HEK293 (cell line): ENCODE measurements around the gene PLXNA3.
A peak's percentile ranks its signal among the peaks of the same experiment; 100 is the strongest.

Source experiments
- CTCF ChIA-PET: fragments of 350-600 bp; formaldehyde crosslinking; extraction: SDS; loops from one replicate; lab custom pipeline; 2021; ENCODE audit warnings: antibody characterized with exemption; lab: Yijun Ruan, JAX
- POLR2A ChIA-PET: fragments of 300-600 bp; formaldehyde crosslinking; extraction: SDS; loops from one replicate; lab custom pipeline; 2020; ENCODE audit warnings: antibody characterized with exemption, inconsistent platforms; lab: Yijun Ruan, JAX
- H3K27ac ChIP-seq: fragments of 200-500 bp; sonication (Bioruptor generic); 2 replicates; pipeline ENCODE4 v1.5.1; 2014; ENCODE audit warnings: low read depth, low read length, control low read depth, inconsistent platforms; ENCODE audit errors: extremely low read depth
- H3K36me3 ChIP-seq, 2 experiments: fragments of 200-500 bp in 1 of 2; sonication (Bioruptor generic) in 1 of 2; 1 replicate in 1 of 2; 2 replicates in 1 of 2; pipeline ENCODE4 v1.5.1; 2014 to 2017; ENCODE audit warnings: inconsistent platforms in 2 of 2, low read length in 2 of 2; ENCODE audit not compliant: control insufficient read depth in 2 of 2, insufficient read depth in 1 of 2
- H3K4me1 ChIP-seq: fragments of 200-500 bp; sonication (Bioruptor generic); 2 replicates; pipeline ENCODE4 v1.5.1; 2014; ENCODE audit warnings: mild to moderate bottlenecking, low read length, inconsistent platforms; ENCODE audit not compliant: control insufficient read depth, insufficient read depth
- H3K4me3 ChIP-seq: 2 replicates; pipeline ENCODE4 v1.5.1; 2011; ENCODE audit warnings: low read depth, mild to moderate bottlenecking, control low read depth, low read length, moderate library complexity
- H3K9me3 ChIP-seq: fragments of 200-500 bp; sonication (Bioruptor generic); 2 replicates; pipeline ENCODE4 v1.5.1; 2014; ENCODE audit warnings: low read depth, low read length, inconsistent platforms; ENCODE audit not compliant: control insufficient read depth, insufficient read depth
- FEZF1 ChIP-seq: fragments of 450-650 bp; formaldehyde crosslinking; IDR thresholded peaks from 2 replicates; pipeline ENCODE4 v1.5.1; 2016; ENCODE audit warnings: missing biosample characterization, missing genetic modification characterization
- GLIS1 ChIP-seq: fragments of 450-650 bp; formaldehyde crosslinking; IDR thresholded peaks from 2 replicates; pipeline ENCODE4 v1.5.1; 2016; ENCODE audit warnings: missing biosample characterization, missing genetic modification characterization
- GLIS2 ChIP-seq: fragments of 450-650 bp; formaldehyde crosslinking; IDR thresholded peaks from 2 replicates; pipeline ENCODE4 v1.5.1; 2016; ENCODE audit warnings: missing biosample characterization, missing genetic modification characterization
- KLF16 ChIP-seq: fragments of 450-650 bp; formaldehyde crosslinking; IDR thresholded peaks from 2 replicates; pipeline ENCODE4 v1.5.1; 2017; ENCODE audit warnings: missing biosample characterization, missing genetic modification characterization
- KLF8 ChIP-seq: fragments of 450-650 bp; formaldehyde crosslinking; IDR thresholded peaks from 2 replicates; pipeline ENCODE4 v1.5.1; 2016; ENCODE audit warnings: missing biosample characterization, missing genetic modification characterization
- RBAK ChIP-seq: fragments of 450-650 bp; formaldehyde crosslinking; IDR thresholded peaks from 2 replicates; pipeline ENCODE4 v1.5.1; 2016; ENCODE audit warnings: missing biosample characterization, missing genetic modification characterization
- ZIC2 ChIP-seq: fragments of 450-650 bp; formaldehyde crosslinking; IDR thresholded peaks from 2 replicates; pipeline ENCODE4 v1.5.1; 2016; ENCODE audit warnings: missing biosample characterization, missing genetic modification characterization
- ZNF2 ChIP-seq: fragments of 450-650 bp; formaldehyde crosslinking; IDR thresholded peaks from 2 replicates; pipeline ENCODE4 v1.5.1; 2016; ENCODE audit warnings: missing biosample characterization, missing genetic modification characterization
- ZNF302 ChIP-seq: fragments of 450-650 bp; formaldehyde crosslinking; IDR thresholded peaks from 2 replicates; pipeline ENCODE4 v1.5.1; 2016; ENCODE audit warnings: missing biosample characterization, missing genetic modification characterization, low read depth
- ZNF366 ChIP-seq: fragments of 450-650 bp; formaldehyde crosslinking; conservative IDR thresholded peaks from 2 replicates; pipeline ENCODE4 v1.5.1; 2016; ENCODE audit warnings: missing biosample characterization, missing genetic modification characterization
- ZNF423 ChIP-seq: fragments of 450-650 bp; formaldehyde crosslinking; IDR thresholded peaks from 2 replicates; pipeline ENCODE4 v1.5.1; 2016; ENCODE audit warnings: missing biosample characterization, missing genetic modification characterization
- ZNF473 ChIP-seq: fragments of 450-650 bp; formaldehyde crosslinking; IDR thresholded peaks from 2 replicates; pipeline ENCODE4 v1.5.1; 2017; ENCODE audit warnings: missing biosample characterization, missing genetic modification characterization
- ZNF501 ChIP-seq: fragments of 450-650 bp; formaldehyde crosslinking; IDR thresholded peaks from 2 replicates; pipeline ENCODE4 v1.5.1; 2016; ENCODE audit warnings: missing biosample characterization, missing genetic modification characterization
- ZNF529 ChIP-seq: fragments of 450-650 bp; formaldehyde crosslinking; IDR thresholded peaks from 2 replicates; pipeline ENCODE4 v1.5.1; 2017; ENCODE audit warnings: missing genetic modification characterization, missing biosample characterization; ENCODE audit not compliant: insufficient replicate concordance
- ZNF558 ChIP-seq: fragments of 450-650 bp; formaldehyde crosslinking; IDR thresholded peaks from 2 replicates; pipeline ENCODE4 v1.5.1; 2016; ENCODE audit warnings: missing biosample characterization, missing genetic modification characterization
- ZNF560 ChIP-seq: fragments of 450-650 bp; formaldehyde crosslinking; IDR thresholded peaks from 2 replicates; pipeline ENCODE4 v1.5.1; 2017; ENCODE audit warnings: missing biosample characterization, missing genetic modification characterization, borderline replicate concordance
- ZNF626 ChIP-seq: fragments of 450-650 bp; sonication (Bioruptor Pico); formaldehyde crosslinking; IDR thresholded peaks from 2 replicates; pipeline ENCODE4 v1.5.1; 2018; ENCODE audit warnings: missing biosample characterization, missing genetic modification characterization, inconsistent platforms
- ZNF843 ChIP-seq: fragments of 450-650 bp; formaldehyde crosslinking; IDR thresholded peaks from 2 replicates; pipeline ENCODE4 v1.5.1; 2016; ENCODE audit warnings: missing biosample characterization, missing genetic modification characterization
- ZSCAN30 ChIP-seq: fragments of 450-650 bp; IDR thresholded peaks from 2 replicates; pipeline ENCODE4 v1.5.1; 2018; ENCODE audit warnings: missing biosample characterization, mild to moderate bottlenecking, missing genetic modification characterization, moderate library complexity
- ZXDB ChIP-seq: fragments of 450-650 bp; formaldehyde crosslinking; IDR thresholded peaks from 2 replicates; pipeline ENCODE4 v1.5.1; 2016; ENCODE audit warnings: missing biosample characterization, missing genetic modification characterization
- TF ChIP-seq, protein P1 (sequence below): fragments of 450-650 bp; formaldehyde crosslinking; IDR thresholded peaks from 2 replicates; pipeline ENCODE4 v1.5.1; 2017; ENCODE audit warnings: missing biosample characterization, missing genetic modification characterization
- TF ChIP-seq, protein P2 (sequence below): fragments of 450-650 bp; IDR thresholded peaks from 2 replicates; pipeline ENCODE4 v1.5.1; 2018; ENCODE audit warnings: missing biosample characterization, mild to moderate bottlenecking, missing genetic modification characterization
- TF ChIP-seq, protein P3 (sequence below): fragments of 450-650 bp; formaldehyde crosslinking; optimal IDR thresholded peaks from 2 replicates; pipeline ENCODE3; 2016; ENCODE audit warnings: missing biosample characterization, mild to moderate bottlenecking, missing genetic modification characterization
- TF ChIP-seq, protein P4 (sequence below): fragments of 450-650 bp; formaldehyde crosslinking; IDR thresholded peaks from 2 replicates; pipeline ENCODE4 v1.5.1; 2016; ENCODE audit warnings: missing biosample characterization, missing genetic modification characterization

PLXNA3 gene

DNA sequence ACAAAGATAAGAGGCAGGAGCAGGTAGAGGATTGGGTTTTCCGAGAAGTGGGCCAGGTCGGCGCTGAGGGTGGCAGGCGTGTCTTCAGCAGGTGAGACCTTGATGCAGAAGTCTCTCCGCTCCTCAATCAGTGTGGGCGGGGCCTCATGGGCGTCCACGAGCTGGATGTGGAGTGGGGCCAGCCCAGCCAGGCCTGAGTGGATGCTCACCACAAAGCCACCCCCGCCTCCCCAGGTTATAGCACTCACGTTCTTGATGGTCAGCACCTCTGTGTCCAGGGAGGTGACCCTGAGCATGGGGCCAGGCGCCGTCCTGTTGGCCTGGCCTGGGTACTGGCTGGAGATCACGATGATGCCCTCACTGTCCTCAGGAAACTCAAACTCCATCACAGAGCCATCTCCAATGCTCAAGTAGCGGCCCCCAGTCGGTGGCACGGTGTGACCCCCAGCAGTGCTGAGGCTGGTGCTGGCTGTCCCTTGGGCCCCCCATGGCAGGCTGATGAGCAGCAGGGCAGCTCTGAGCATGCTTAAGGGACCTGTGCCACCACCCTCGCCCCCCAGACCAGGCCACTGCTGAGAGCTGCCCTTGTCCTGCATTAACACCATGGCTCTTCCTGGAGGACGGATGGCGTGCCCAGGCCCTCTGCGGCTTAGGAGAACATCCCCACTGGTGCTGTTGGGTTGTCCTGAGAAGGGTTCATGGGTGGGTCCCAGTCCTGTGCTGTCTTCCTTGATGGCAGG is 30.4 kb downstream of the PLXNA3 start:
- H3K27ac ChIP-seq = no peak overlapping the region
- no peaks in the 10 kb centered on the region; the same call in 1 of the 2 replicates for H3K4me1 ChIP-seq
- H3K36me3 ChIP-seq = peaks cover 0 to 36% of the 10 kb centered on the region in 2 experiments; a peak in 1 of 3 replicates
- H3K4me3 ChIP-seq = no peak overlapping the region
- H3K9me3 ChIP-seq = no peaks in the 10 kb centered on the region; the same call in 1 of the 2 replicates
- ChIA-PET POLR2A (interaction anchor here (2.2 to 2.5 kb wide), 4 partner anchors 10 to 90 kb away, joined by 9 to 21 read pairs (median 13); partner anchors contain the start of genes DNASE1L1, LAGE3 and RPL10), CTCF (interaction anchor here (1.0 to 2.5 kb wide), 3 partner anchors 11 to 38 kb away, joined by 3 to 8 read pairs (median 6); no protein-coding TSS in a partner anchor)
- TF ChIP-seq GLIS1 (tag by site-specific recombination) (peak; percentile 35), GLIS2 (tag by site-specific recombination) (peak; percentile 66), ZNF560 (tag by site-specific recombination) (no peak), ZNF501 (tag by site-specific recombination) (no peak)

DNA sequence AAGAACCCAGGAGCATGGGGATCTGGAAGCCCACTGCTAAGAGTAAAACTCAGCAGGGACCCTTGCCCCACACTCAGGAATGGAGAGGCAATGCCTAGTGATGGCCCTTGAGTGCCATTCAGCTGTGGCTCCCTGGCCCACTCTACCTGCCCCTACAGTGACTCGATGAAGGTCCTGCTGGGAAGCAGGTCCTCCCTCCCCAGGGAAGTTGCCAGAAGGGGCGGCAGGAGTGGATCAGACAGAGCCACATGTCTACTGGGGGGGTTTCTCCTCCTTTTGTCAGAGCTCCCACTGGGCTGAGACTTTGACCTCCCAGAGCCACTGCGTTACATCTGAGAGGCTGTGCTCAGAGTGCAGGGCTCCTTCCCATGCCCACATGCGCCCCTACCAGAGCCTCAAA is 31.1 kb downstream of the PLXNA3 start:
- H3K4me1 ChIP-seq = no peaks in the 10 kb centered on the region; the same call in 1 of the 2 replicates
- TF ChIP-seq ZIC2 (tag by site-specific recombination) = peak; percentile 53
- no peak for TF ChIP-seq ZNF626 (tag by site-specific recombination)
- no peak for TF ChIP-seq ZNF423 (tag by site-specific recombination)
- TF ChIP-seq KLF8 (tag by site-specific recombination) = no peak
- no peak for TF ChIP-seq ZNF302 (tag by site-specific recombination)
- no peak for TF ChIP-seq ZSCAN30
- TF ChIP-seq, all 188 proteins: peak for 1
- Histone ChIP-seq H3K9me3 (no peaks in the 10 kb centered on the region; the same call in 1 of the 2 replicates), H3K27ac (no peak overlapping the region), H3K36me3 (peaks cover 0 to 29% of the 10 kb centered on the region in 2 experiments; a peak in 1 of 3 replicates), H3K4me3 (no peak overlapping the region)
- ChIA-PET CTCF (interaction anchor here (0.6 to 2.5 kb wide), 2 partner anchors 38 to 769 kb away, joined by 3 to 8 read pairs; no protein-coding TSS in a partner anchor), POLR2A (interaction anchor here (0.9 to 3.1 kb wide), 12 partner anchors 9 to 91 kb away, joined by 3 to 35 read pairs (median 12); partner anchors contain the start of genes DNASE1L1, FAM3A, LAGE3 and RPL10)

DNA sequence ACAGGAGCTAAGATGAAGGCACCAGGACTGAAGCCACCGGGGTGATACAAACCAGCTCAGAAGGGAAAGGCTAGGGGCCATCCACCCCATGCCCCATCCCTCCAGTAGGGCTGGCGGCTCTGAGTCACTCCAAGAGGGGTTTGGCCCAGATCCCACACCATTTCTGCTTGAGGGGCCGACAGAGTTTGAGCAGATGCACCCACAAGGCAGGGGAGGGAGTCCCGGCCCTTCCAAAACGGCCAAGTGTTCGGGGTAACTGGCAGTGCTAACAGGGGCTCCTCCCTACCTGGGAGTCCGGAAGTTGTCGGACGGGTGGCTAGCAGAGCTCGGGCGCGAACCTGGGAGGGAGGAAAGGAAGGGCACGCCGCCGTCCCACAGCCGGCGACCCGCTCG is 31.9 kb downstream of the PLXNA3 start:
- ChIA-PET POLR2A (interaction anchor here (0.7 to 3.1 kb wide), 25 partner anchors 8 to 696 kb away, joined by 3 to 35 read pairs (median 6); partner anchors contain the start of genes DNASE1L1, FAM3A, IDH3G and LAGE3), CTCF (interaction anchor here (0.6 to 2.5 kb wide), 3 partner anchors 37 to 55 kb away, joined by 3 to 8 read pairs (median 3); no protein-coding TSS in a partner anchor)
- H3K36me3 ChIP-seq = peaks cover 0 to 21% of the 10 kb centered on the region in 2 experiments; a peak in 1 of 3 replicates
- no peaks in the 10 kb centered on the region; the same call in 1 of the 2 replicates for H3K9me3 ChIP-seq
- peak overlapping the region; percentile 37 for H3K4me3 ChIP-seq
- H3K27ac ChIP-seq = peak overlapping the region; percentile 76; the same call in 1 of the 2 replicates
- no peaks in the 10 kb centered on the region; the same call in 1 of the 2 replicates for H3K4me1 ChIP-seq
- TF ChIP-seq ZNF2 = no peak
- no peak for TF ChIP-seq ZNF843
- TF ChIP-seq, protein P1, sequence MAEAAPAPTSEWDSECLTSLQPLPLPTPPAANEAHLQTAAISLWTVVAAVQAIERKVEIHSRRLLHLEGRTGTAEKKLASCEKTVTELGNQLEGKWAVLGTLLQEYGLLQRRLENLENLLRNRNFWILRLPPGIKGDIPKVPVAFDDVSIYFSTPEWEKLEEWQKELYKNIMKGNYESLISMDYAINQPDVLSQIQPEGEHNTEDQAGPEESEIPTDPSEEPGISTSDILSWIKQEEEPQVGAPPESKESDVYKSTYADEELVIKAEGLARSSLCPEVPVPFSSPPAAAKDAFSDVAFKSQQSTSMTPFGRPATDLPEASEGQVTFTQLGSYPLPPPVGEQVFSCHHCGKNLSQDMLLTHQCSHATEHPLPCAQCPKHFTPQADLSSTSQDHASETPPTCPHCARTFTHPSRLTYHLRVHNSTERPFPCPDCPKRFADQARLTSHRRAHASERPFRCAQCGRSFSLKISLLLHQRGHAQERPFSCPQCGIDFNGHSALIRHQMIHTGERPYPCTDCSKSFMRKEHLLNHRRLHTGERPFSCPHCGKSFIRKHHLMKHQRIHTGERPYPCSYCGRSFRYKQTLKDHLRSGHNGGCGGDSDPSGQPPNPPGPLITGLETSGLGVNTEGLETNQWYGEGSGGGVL (tag by site-specific recombination) = peak; percentile 49; the same call in 1 of the 2 replicates
- TF ChIP-seq, protein P2, sequence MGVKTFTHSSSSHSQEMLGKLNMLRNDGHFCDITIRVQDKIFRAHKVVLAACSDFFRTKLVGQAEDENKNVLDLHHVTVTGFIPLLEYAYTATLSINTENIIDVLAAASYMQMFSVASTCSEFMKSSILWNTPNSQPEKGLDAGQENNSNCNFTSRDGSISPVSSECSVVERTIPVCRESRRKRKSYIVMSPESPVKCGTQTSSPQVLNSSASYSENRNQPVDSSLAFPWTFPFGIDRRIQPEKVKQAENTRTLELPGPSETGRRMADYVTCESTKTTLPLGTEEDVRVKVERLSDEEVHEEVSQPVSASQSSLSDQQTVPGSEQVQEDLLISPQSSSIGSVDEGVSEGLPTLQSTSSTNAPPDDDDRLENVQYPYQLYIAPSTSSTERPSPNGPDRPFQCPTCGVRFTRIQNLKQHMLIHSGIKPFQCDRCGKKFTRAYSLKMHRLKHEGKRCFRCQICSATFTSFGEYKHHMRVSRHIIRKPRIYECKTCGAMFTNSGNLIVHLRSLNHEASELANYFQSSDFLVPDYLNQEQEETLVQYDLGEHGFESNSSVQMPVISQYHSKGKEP (tag by site-specific recombination) = no peak
- no peak for TF ChIP-seq ZNF558 (tag by site-specific recombination)
- no peak for TF ChIP-seq ZNF473 (tag by site-specific recombination)
- TF ChIP-seq ZNF529 (tag by site-specific recombination) = no peak
- TF ChIP-seq, protein P3, sequence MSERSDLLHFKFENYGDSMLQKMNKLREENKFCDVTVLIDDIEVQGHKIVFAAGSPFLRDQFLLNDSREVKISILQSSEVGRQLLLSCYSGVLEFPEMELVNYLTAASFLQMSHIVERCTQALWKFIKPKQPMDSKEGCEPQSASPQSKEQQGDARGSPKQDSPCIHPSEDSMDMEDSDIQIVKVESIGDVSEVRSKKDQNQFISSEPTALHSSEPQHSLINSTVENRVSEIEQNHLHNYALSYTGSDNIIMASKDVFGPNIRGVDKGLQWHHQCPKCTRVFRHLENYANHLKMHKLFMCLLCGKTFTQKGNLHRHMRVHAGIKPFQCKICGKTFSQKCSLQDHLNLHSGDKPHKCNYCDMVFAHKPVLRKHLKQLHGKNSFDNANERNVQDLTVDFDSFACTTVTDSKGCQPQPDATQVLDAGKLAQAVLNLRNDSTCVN (tag by site-specific recombination) = peak; percentile 36
- TF ChIP-seq RBAK = no peak
- no peak for TF ChIP-seq KLF16 (tag by site-specific recombination)
- no peak for TF ChIP-seq FEZF1 (tag by site-specific recombination)
- TF ChIP-seq, protein P4, sequence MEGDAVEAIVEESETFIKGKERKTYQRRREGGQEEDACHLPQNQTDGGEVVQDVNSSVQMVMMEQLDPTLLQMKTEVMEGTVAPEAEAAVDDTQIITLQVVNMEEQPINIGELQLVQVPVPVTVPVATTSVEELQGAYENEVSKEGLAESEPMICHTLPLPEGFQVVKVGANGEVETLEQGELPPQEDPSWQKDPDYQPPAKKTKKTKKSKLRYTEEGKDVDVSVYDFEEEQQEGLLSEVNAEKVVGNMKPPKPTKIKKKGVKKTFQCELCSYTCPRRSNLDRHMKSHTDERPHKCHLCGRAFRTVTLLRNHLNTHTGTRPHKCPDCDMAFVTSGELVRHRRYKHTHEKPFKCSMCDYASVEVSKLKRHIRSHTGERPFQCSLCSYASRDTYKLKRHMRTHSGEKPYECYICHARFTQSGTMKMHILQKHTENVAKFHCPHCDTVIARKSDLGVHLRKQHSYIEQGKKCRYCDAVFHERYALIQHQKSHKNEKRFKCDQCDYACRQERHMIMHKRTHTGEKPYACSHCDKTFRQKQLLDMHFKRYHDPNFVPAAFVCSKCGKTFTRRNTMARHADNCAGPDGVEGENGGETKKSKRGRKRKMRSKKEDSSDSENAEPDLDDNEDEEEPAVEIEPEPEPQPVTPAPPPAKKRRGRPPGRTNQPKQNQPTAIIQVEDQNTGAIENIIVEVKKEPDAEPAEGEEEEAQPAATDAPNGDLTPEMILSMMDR (tag by site-specific recombination) = no peak
- TF ChIP-seq ZNF366 (tag by site-specific recombination) = no peak
- TF ChIP-seq ZXDB = 0 out of 2 replicates have a peak, but pooled peaks have one; percentile 26
